Neural cell (in vitro differentiated cells): ENCODE results near the gene ABHD10. TPM values are rescaled to one million over a fixed set of nuclear protein-coding genes. Genes with fewer than 3 reads are reported as not detected.

Experiments
- H2AFZ ChIP-seq: fragments of 200-600, 300-800 bp; sonication (generic), shearing (Covaris generic); 2 replicates; pipeline ENCODE4 v1.6.0; 2014; ENCODE audit warnings: low read depth, mild to moderate bottlenecking, antibody characterized with exemption, low read length, moderate library complexity
- H3F3A ChIP-seq: fragments of 200-600 bp; shearing (Covaris generic); 2 replicates; pipeline ENCODE4 v1.6.1; 2016; ENCODE audit warnings: mild to moderate bottlenecking, moderate library complexity, mixed read lengths, antibody characterized with exemption, low read length; ENCODE audit not compliant: insufficient read depth, poor library complexity, severe bottlenecking
- H3K27ac ChIP-seq: fragments of 200-600, 300-800 bp; sonication (generic), shearing (Covaris generic); 2 replicates; pipeline ENCODE4 v1.5.1; 2014; ENCODE audit warnings: mild to moderate bottlenecking, low read length, moderate library complexity
- H3K27me3 ChIP-seq: fragments of 300-800, 200-600 bp; sonication (generic), shearing (Covaris generic); 2 replicates; pipeline ENCODE4 v1.6.0; 2014; ENCODE audit warnings: mild to moderate bottlenecking, low read depth, low read length, moderate library complexity; ENCODE audit not compliant: insufficient read depth
- H3K36me3 ChIP-seq: fragments of 300-800, 200-600 bp; sonication (generic), shearing (Covaris generic); 2 replicates; pipeline ENCODE4 v1.5.1; 2014; ENCODE audit warnings: mild to moderate bottlenecking, antibody characterized with exemption, low read length, moderate library complexity; ENCODE audit not compliant: insufficient read depth
- H3K4me2 ChIP-seq: fragments of 300-800, 200-600 bp; sonication (generic), shearing (Covaris generic); 2 replicates; pipeline ENCODE4 v1.6.0; 2014; ENCODE audit warnings: mild to moderate bottlenecking, low read length
- H3K4me3 ChIP-seq: fragments of 300-800, 200-600 bp; sonication (generic), shearing (Covaris generic); 2 replicates; pipeline ENCODE4 v1.5.1; 2014; ENCODE audit warnings: mild to moderate bottlenecking, low read length, moderate library complexity
- H3K79me2 ChIP-seq: fragments of 200-600 bp; shearing (Covaris generic); replicated peaks from 2 replicates; pipeline ENCODE4 v1.6.0; 2014; ENCODE audit warnings: mild to moderate bottlenecking, low read length, moderate library complexity; ENCODE audit not compliant: insufficient read depth
- H3K9ac ChIP-seq: fragments of 300-800, 200-600 bp; sonication (generic), shearing (Covaris generic); 2 replicates; pipeline ENCODE4 v1.6.1; 2016; ENCODE audit warnings: mild to moderate bottlenecking, low read length, mixed read lengths
- H3K9me2 ChIP-seq: fragments of 200-600 bp; shearing (Covaris generic); 2 replicates; pipeline ENCODE4 v1.6.1; 2016; ENCODE audit warnings: mild to moderate bottlenecking, low read length, mixed read lengths; ENCODE audit not compliant: insufficient read depth
- H3K9me3 ChIP-seq: fragments of 200-600, 300-800 bp; sonication (generic), shearing (Covaris generic); 2 replicates; pipeline ENCODE4 v1.6.1; 2016; ENCODE audit warnings: mild to moderate bottlenecking, mixed run types, low read length, moderate library complexity, mixed read lengths
- H4K20me1 ChIP-seq: fragments of 200-600 bp; shearing (Covaris generic); 2 replicates; pipeline ENCODE4 v1.6.1; 2016; ENCODE audit warnings: mild to moderate bottlenecking, mixed run types; ENCODE audit not compliant: insufficient read depth
- EP300 ChIP-seq: fragments of 450-650 bp; conservative IDR thresholded peaks from 2 replicates; pipeline ENCODE4 v1.6.1; 2014; ENCODE audit warnings: antibody characterized with exemption, mild to moderate bottlenecking, moderate library complexity; ENCODE audit not compliant: poor library complexity, severe bottlenecking
- EZH2 ChIP-seq: fragments of 200-600, 300-800 bp; shearing (Covaris generic), sonication (generic); IDR thresholded peaks from 2 replicates; pipeline ENCODE4 v1.6.1; 2014; ENCODE audit warnings: antibody characterized with exemption, low read length, borderline replicate concordance, mild to moderate bottlenecking; ENCODE audit not compliant: insufficient read depth, poor library complexity, severe bottlenecking
- MXI1 ChIP-seq: fragments of 450-650 bp; conservative IDR thresholded peaks from 2 replicates; pipeline ENCODE4 v1.6.1; 2014; ENCODE audit warnings: antibody characterized with exemption, mild to moderate bottlenecking; ENCODE audit not compliant: poor library complexity, severe bottlenecking
- POLR2AphosphoS5 ChIP-seq: IDR thresholded peaks from 2 replicates; pipeline ENCODE4 v1.6.1; 2012
- RAD21 ChIP-seq: fragments of 450-650 bp; conservative IDR thresholded peaks from 2 replicates; pipeline ENCODE4 v1.6.1; 2014; ENCODE audit warnings: antibody characterized with exemption, mild to moderate bottlenecking, moderate library complexity
- REST ChIP-seq: IDR thresholded peaks from 2 replicates; pipeline ENCODE4 v1.6.1; 2012; ENCODE audit warnings: borderline replicate concordance
- SMC3 ChIP-seq: fragments of 450-650 bp; conservative IDR thresholded peaks from 2 replicates; pipeline ENCODE4 v1.6.1; 2014; ENCODE audit warnings: antibody characterized with exemption, mild to moderate bottlenecking, moderate library complexity; ENCODE audit not compliant: poor library complexity
- TAF1 ChIP-seq: IDR thresholded peaks from 2 replicates; pipeline ENCODE4 v1.6.1; 2012; ENCODE audit warnings: low read depth
- polyA plus RNA-seq: library from polyadenylated mRNA; depleted of rRNA; stranded (reverse); fragments of >200 nt; gene quantifications from 2 replicates; pipeline ENCODE4 v1.2.3, GENCODE V29; 2014
- TF ChIP-seq, protein P1 (sequence below): fragments of 450-650 bp; IDR thresholded peaks from 2 replicates; pipeline ENCODE4 v1.5.1; 2014; ENCODE audit warnings: antibody characterized with exemption, mild to moderate bottlenecking, moderate library complexity; ENCODE audit not compliant: poor library complexity, severe bottlenecking

Gene ABHD10
- polyA plus RNA-seq, 1 donor from 2014 or later: 84.7 TPM

DNA sequence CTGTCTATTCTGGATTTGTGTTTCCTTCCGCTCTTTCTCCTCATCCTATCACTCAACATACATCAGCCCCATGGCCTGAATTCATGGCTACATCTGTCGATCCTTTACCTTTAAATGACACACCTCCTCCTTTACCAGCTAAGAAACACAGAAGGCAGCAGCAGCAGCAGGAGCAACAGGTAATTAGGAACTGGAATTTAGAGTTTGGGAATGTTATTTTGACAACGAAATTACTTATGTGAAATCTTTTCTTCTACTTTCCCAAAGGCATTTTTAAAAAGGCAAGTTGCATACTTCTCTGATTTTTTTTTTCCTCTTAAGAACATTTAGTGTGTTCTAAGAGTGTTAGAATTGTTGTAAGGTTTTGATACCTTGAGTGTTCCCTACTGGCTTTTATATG is 29.1 kb upstream of the ABHD10 start:
- Histone ChIP-seq H3K9ac (no peak overlapping the region), H3K36me3 (no peaks in the 10 kb centered on the region), H3K79me2 (no peaks in the 10 kb centered on the region), H3K27me3 (no peaks in the 10 kb centered on the region), H2AFZ (no peak overlapping the region), H4K20me1 (no peaks in the 10 kb centered on the region), H3K9me3 (no peaks in the 10 kb centered on the region), H3K27ac (no peak overlapping the region), H3K4me2 (no peak overlapping the region), H3F3A (no peaks in the 10 kb centered on the region), H3K4me3 (no peak overlapping the region), H3K9me2 (no peaks in the 10 kb centered on the region)
- TF ChIP-seq POLR2AphosphoS5 (no peak), EP300 (no peak), RAD21 (no peak), MXI1 (no peak), SMC3 (no peak), REST (no peak), TAF1 (no peak), EZH2 (no peak)
- TF ChIP-seq, protein P1, sequence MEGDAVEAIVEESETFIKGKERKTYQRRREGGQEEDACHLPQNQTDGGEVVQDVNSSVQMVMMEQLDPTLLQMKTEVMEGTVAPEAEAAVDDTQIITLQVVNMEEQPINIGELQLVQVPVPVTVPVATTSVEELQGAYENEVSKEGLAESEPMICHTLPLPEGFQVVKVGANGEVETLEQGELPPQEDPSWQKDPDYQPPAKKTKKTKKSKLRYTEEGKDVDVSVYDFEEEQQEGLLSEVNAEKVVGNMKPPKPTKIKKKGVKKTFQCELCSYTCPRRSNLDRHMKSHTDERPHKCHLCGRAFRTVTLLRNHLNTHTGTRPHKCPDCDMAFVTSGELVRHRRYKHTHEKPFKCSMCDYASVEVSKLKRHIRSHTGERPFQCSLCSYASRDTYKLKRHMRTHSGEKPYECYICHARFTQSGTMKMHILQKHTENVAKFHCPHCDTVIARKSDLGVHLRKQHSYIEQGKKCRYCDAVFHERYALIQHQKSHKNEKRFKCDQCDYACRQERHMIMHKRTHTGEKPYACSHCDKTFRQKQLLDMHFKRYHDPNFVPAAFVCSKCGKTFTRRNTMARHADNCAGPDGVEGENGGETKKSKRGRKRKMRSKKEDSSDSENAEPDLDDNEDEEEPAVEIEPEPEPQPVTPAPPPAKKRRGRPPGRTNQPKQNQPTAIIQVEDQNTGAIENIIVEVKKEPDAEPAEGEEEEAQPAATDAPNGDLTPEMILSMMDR: no peak

DNA sequence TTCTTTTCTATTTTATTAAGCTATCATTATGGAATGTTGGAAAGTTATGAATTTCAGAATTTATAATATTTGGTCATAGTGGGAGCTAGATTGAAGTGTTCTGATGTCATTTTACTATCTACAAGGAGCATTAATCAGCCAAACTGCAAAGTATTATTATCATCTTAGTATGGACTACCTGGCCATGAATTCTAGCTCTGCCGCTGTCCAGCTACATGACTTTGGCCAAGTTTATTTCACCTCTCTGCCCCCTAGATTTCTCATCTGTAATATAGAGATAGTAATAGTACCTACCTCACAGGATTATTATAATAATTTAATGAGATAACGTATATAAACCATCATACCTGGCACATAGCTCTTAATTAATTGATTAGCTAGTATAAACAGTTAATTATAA is 27.8 kb upstream of the ABHD10 start:
- no peaks in the 10 kb centered on the region for H3K79me2 ChIP-seq
- H3K4me2 ChIP-seq: no peak overlapping the region
- H3K27me3 ChIP-seq: no peaks in the 10 kb centered on the region
- no peak overlapping the region for H3K4me3 ChIP-seq
- no peaks in the 10 kb centered on the region for H3F3A ChIP-seq
- H3K27ac ChIP-seq: no peak overlapping the region
- no peaks in the 10 kb centered on the region for H3K36me3 ChIP-seq
- no peaks in the 10 kb centered on the region for H3K9me3 ChIP-seq
- no peaks in the 10 kb centered on the region for H3K9me2 ChIP-seq
- TF ChIP-seq, protein P1: no peak
- no peak for TF ChIP-seq REST
- TF ChIP-seq EZH2: no peak
- TF ChIP-seq MXI1: no peak
- TF ChIP-seq POLR2AphosphoS5: no peak
- no peak for TF ChIP-seq RAD21
- TF ChIP-seq TAF1: no peak
- no peak for TF ChIP-seq SMC3
- no peak for TF ChIP-seq EP300
- H4K20me1 ChIP-seq: no peaks in the 10 kb centered on the region
- no peak overlapping the region for H2AFZ ChIP-seq
- no peak overlapping the region for H3K9ac ChIP-seq
